SK-N-SH treated with all-trans-retinoic acid at 6 μM for 48 hours (cell line): ENCODE results near the gene UBXN4.

Experiments used
- ATAC-seq: fragments of 200-7000 bp; cut with Tn5 transposase; 3 replicates; pipeline ENCODE4 v1.9.1; 2020; ENCODE audit warnings: mild to moderate bottlenecking, moderate library complexity
- ARNTL ChIP-seq: fragments of 450-650 bp; formaldehyde crosslinking; IDR thresholded peaks from 2 replicates; pipeline ENCODE4 v1.5.0; 2020; ENCODE audit warnings: low read depth, mild to moderate bottlenecking, moderate library complexity, borderline replicate concordance
- BACH2 ChIP-seq: fragments of 250-450 bp; sonication (Bioruptor Pico); IDR thresholded peaks from 2 replicates; pipeline ENCODE4 v1.9.0; 2021; ENCODE audit warnings: mild to moderate bottlenecking, borderline replicate concordance
- CREB5 ChIP-seq: fragments of 250-450 bp; sonication (Bioruptor Pico); IDR thresholded peaks from 2 replicates; pipeline ENCODE4 v1.5.1; 2020; ENCODE audit warnings: low read depth, mild to moderate bottlenecking, moderate library complexity
- CSDC2 ChIP-seq: fragments of 250-450 bp; sonication (Bioruptor Pico); IDR thresholded peaks from 2 replicates; pipeline ENCODE4 v1.5.0; 2020; ENCODE audit warnings: mild to moderate bottlenecking, moderate library complexity
- CSRNP3 ChIP-seq: fragments of 250-450 bp; sonication (Bioruptor Pico); IDR thresholded peaks from 2 replicates; pipeline ENCODE4 v1.5.1; 2021; ENCODE audit warnings: mild to moderate bottlenecking, moderate library complexity
- ESRRG ChIP-seq: fragments of 250-450 bp; sonication (Bioruptor Pico); IDR thresholded peaks from 2 replicates; pipeline ENCODE4 v1.6.1; 2021; ENCODE audit warnings: mild to moderate bottlenecking
- GLIS3 ChIP-seq: fragments of 250-450 bp; sonication (Bioruptor Pico); IDR thresholded peaks from 2 replicates; pipeline ENCODE4 v1.5.0; 2020; ENCODE audit warnings: mild to moderate bottlenecking, moderate library complexity
- ISL1 ChIP-seq: fragments of 250-450 bp; sonication (Bioruptor Pico); IDR thresholded peaks from 2 replicates; pipeline ENCODE4 v2.1.2; 2022; ENCODE audit warnings: mild to moderate bottlenecking, moderate library complexity
- PATZ1 ChIP-seq: fragments of 250-450 bp; sonication (Bioruptor Pico); IDR thresholded peaks from 2 replicates; pipeline ENCODE4 v1.8.0; 2020; ENCODE audit warnings: mild to moderate bottlenecking, moderate library complexity, borderline replicate concordance
- POU6F1 ChIP-seq: fragments of 250-450 bp; sonication (Bioruptor Pico); IDR thresholded peaks from 2 replicates; pipeline ENCODE4 v1.8.0; 2021; ENCODE audit warnings: low read depth, mild to moderate bottlenecking, moderate library complexity, borderline replicate concordance
- PPARA ChIP-seq: fragments of 250-450 bp; sonication (Bioruptor Pico); IDR thresholded peaks from 2 replicates; pipeline ENCODE4 v1.5.0; 2020; ENCODE audit warnings: mild to moderate bottlenecking, borderline replicate concordance
- RARB ChIP-seq: fragments of 250-450 bp; sonication (Bioruptor Pico); IDR thresholded peaks from 2 replicates; pipeline ENCODE4 v1.8.0; 2021; ENCODE audit warnings: mild to moderate bottlenecking, moderate library complexity
- SNAI2 ChIP-seq: fragments of 250-450 bp; sonication (Bioruptor Pico); IDR thresholded peaks from 2 replicates; pipeline ENCODE4 v1.5.0; 2020; ENCODE audit warnings: mild to moderate bottlenecking, moderate library complexity
- TCF4 ChIP-seq: fragments of 250-450 bp; sonication (Bioruptor Pico); IDR thresholded peaks from 2 replicates; pipeline ENCODE4 v1.8.0; 2021; ENCODE audit warnings: mild to moderate bottlenecking, moderate library complexity, borderline replicate concordance
- TOX ChIP-seq: fragments of 250-450 bp; sonication (Bioruptor Pico); IDR thresholded peaks from 2 replicates; pipeline ENCODE4 v1.8.0; 2021; ENCODE audit warnings: mild to moderate bottlenecking, moderate library complexity, borderline replicate concordance
- TSHZ2 ChIP-seq: fragments of 250-450 bp; sonication (Bioruptor Pico); IDR thresholded peaks from 2 replicates; pipeline ENCODE4 v1.5.0; 2020; ENCODE audit warnings: mild to moderate bottlenecking, moderate library complexity
- ZC3H10 ChIP-seq: fragments of 250-450 bp; sonication (Bioruptor Pico); IDR thresholded peaks from 2 replicates; pipeline ENCODE4 v1.5.1; 2021; ENCODE audit warnings: mild to moderate bottlenecking, moderate library complexity
- ZFP3 ChIP-seq: fragments of 250-450 bp; sonication (Bioruptor Pico); IDR thresholded peaks from 2 replicates; pipeline ENCODE4 v1.5.0; 2020; ENCODE audit warnings: mild to moderate bottlenecking, moderate library complexity
- ZFP30 ChIP-seq: fragments of 450-650 bp; formaldehyde crosslinking; IDR thresholded peaks from 2 replicates; pipeline ENCODE4 v1.5.0; 2022; ENCODE audit warnings: mild to moderate bottlenecking, moderate library complexity
- ZNF565 ChIP-seq: fragments of 450-650 bp; formaldehyde crosslinking; conservative IDR thresholded peaks from 2 replicates; pipeline ENCODE4 v1.5.0; 2020; ENCODE audit warnings: low read depth, mild to moderate bottlenecking, moderate library complexity
- ZNF70 ChIP-seq: fragments of 450-650 bp; formaldehyde crosslinking; IDR thresholded peaks from 2 replicates; pipeline ENCODE4 v1.5.0; 2020; ENCODE audit warnings: mild to moderate bottlenecking, moderate library complexity
- ZNF8 ChIP-seq: fragments of 450-650 bp; formaldehyde crosslinking; IDR thresholded peaks from 2 replicates; pipeline ENCODE4 v1.5.0; 2020; ENCODE audit warnings: mild to moderate bottlenecking, moderate library complexity

UBXN4 gene

GRCh38 chr2:135818937-135819610 is 77.4 kb downstream of the UBXN4 start:
- TF ChIP-seq ZFP3 (CRISPR knock-in tag) (no peak), RARB (no peak), ESRRG (CRISPR knock-in tag) (no peak), CREB5 (no peak), CSRNP3 (no peak), POU6F1 (CRISPR knock-in tag) (no peak), ZNF565 (no peak), CSDC2 (CRISPR knock-in tag) (no peak), TCF4 (no peak), GLIS3 (CRISPR knock-in tag) (no peak), ZFP30 (no peak), ZC3H10 (no peak), TSHZ2 (CRISPR knock-in tag) (no peak), PPARA (CRISPR knock-in tag) (no peak), ARNTL (no peak)
- TF ChIP-seq, all 23 proteins: peak for 0
- ATAC-seq, result peak; percentile 88

- TF ChIP-seq CSRNP3 (no peak), POU6F1 (CRISPR knock-in tag) (no peak), CSDC2 (CRISPR knock-in tag) (no peak), GLIS3 (CRISPR knock-in tag) (no peak), ZNF8 (CRISPR knock-in tag) (no peak), SNAI2 (CRISPR knock-in tag) (no peak), PPARA (CRISPR knock-in tag) (no peak), ZC3H10 (no peak), ARNTL (no peak), RARB (no peak), ESRRG (CRISPR knock-in tag) (no peak), ZFP3 (CRISPR knock-in tag) (no peak), TOX (CRISPR knock-in tag) (no peak), BACH2 (CRISPR knock-in tag) (no peak), PATZ1 (no peak), ISL1 (CRISPR knock-in tag) (no peak), ZNF70 (CRISPR knock-in tag) (no peak)
- ATAC-seq, result no peak
Measured at GRCh38 chr2:135820003-135820618, 78.5 kb downstream of the UBXN4 start.
